Effector memory CD8-positive, alpha-beta T cell (primary cell): ENCODE measurements around the gene LBHD1.

Experiments used
- ATAC-seq: fragments of 150-1000 bp; cut with Tn5 transposase; replicated peaks from 2 replicates; pipeline ENCODE4 v1.10.0; 2021; ENCODE audit warnings: mild to moderate bottlenecking, moderate library complexity
- DNase-seq, 3 experiments: peaks; one replicate each; pipeline ENCODE4 v3.0.0; 2021
- H3K27ac Mint-ChIP-seq, 2 donors: one replicate each; pipeline ENCODE4 v1.8.0; 2022; ENCODE audit warnings: mild to moderate bottlenecking in 2 of 2, mixed read lengths in 2 of 2, moderate library complexity in 2 of 2
- H3K27me3 Mint-ChIP-seq, 2 donors: one replicate each; pipeline ENCODE4 v1.8.0; 2022; ENCODE audit warnings: mixed read lengths in 2 of 2
- H3K36me3 Mint-ChIP-seq: one replicate; pipeline ENCODE4 v1.8.0; 2022; ENCODE audit warnings: mild to moderate bottlenecking, moderate library complexity, mixed read lengths; ENCODE audit not compliant: insufficient read depth
- H3K4me1 Mint-ChIP-seq, 2 donors: one replicate each; pipeline ENCODE4 v1.8.0; 2022; ENCODE audit warnings: low read depth in 2 of 2, mixed read lengths in 2 of 2
- H3K4me3 Mint-ChIP-seq, 2 donors: one replicate each; pipeline ENCODE4 v1.8.0; 2022; ENCODE audit warnings: mild to moderate bottlenecking in 2 of 2, mixed read lengths in 2 of 2, moderate library complexity in 2 of 2
- H3K9me3 Mint-ChIP-seq, 2 donors: one replicate each; pipeline ENCODE4 v1.8.0; 2022; ENCODE audit warnings: mixed read lengths in 2 of 2
- total RNA-seq, 9 experiments: gene quantifications; one replicate each; lab custom pipeline; 2026; lab: John Stamatoyannopoulos, UW

LBHD1 gene
- total RNA-seq = 10.1 to 25.2 (median 19.0) reads per million in 9 experiments

DNA sequence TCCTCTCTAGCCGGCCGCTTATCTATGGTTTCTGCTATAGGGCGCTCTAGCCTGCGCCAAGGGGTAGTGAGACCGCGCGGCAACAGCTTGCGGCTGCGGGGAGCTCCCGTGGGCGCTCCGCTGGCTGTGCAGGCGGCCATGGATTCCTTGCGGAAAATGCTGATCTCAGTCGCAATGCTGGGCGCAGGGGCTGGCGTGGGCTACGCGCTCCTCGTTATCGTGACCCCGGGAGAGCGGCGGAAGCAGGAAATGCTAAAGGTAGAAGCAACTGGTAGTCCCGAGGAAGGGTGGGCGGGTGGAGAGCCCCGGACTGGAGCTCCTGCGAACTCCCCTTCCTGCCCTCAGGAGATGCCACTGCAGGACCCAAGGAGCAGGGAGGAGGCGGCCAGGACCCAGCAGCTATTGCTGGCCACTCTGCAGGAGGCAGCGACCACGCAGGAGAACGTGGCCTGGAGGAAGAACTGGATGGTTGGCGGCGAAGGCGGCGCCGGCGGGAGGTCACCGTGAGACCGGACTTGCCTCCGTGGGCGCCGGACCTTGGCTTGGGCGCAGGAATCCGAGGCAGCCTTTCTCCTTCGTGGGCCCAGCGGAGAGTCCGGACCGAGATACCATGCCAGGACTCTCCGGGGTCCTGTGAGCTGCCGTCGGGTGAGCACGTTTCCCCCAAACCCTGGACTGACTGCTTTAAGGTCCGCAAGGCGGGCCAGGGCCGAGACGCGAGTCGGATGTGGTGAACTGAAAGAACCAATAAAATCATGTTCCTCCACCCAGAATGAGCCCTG, at the start of gene LBHD1, which contains the start of gene UQCC3:
Gene LBHD1 (minus strand): TSS at position 660 of the 782 bp plus-strand sequence. CDS start 2,236 bp downstream, outside the sequence.
Gene UQCC3 (plus strand): TSS at position 66 of the 782 bp plus-strand sequence. CDS start 73 bp downstream, at position 139.
- Mint-ChIP-seq H3K4me1 (peaks cover 19 to 43% of the 10 kb centered on the region in 2 donors), H3K4me3 (peak within 1 kb of the TSS; percentile 97 to 99), H3K27me3 (no peaks in the 10 kb centered on the region), H3K9me3 (no peaks in the 10 kb centered on the region), H3K27ac (peak within 1 kb of the TSS; percentile 95), H3K36me3 (peaks cover 43% of the 10 kb centered on the region)
- ATAC-seq = peak; percentile 85
- DNase-seq = peak; percentile 54 to 71 (median 70)

GRCh38 chr11:62719302-62719978, 47.4 kb upstream of the LBHD1 start:
- Mint-ChIP-seq H3K4me3 (no peak overlapping the region), H3K9me3 (no peaks in the 10 kb centered on the region)
- ATAC-seq = no peak

DNA sequence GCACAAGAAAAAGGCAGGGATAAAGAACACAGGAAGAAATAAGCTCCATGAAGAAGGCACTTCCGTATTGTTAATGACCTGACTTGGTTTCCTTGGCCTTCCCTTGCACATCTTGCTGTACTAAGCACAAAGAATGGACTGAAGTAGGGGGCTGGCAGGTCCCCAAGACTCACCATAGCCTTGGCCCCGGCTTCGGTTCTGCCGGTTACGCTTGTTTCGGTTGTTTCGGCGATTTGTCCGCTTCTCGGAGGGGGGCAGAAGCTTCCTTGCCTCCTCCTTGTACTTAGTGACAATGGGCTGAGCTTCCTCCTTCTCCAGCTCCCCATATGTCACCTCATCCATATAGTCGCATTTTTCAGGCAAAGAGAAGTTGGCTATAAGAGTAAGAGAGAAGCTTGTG, 44.7 kb upstream of the LBHD1 start:
- Mint-ChIP-seq H3K36me3 (peaks cover 99% of the 10 kb centered on the region), H3K27me3 (no peaks in the 10 kb centered on the region), H3K4me1 (peaks cover 4 to 29% of the 10 kb centered on the region in 2 donors), H3K4me3 (no peak overlapping the region), H3K27ac (peak overlapping the region in 1 of 2 donors; percentile 41), H3K9me3 (no peaks in the 10 kb centered on the region)
- no peak for ATAC-seq
- no peak for DNase-seq

More at GRCh38 chr11:62719302-62719978, 47.4 kb upstream of the LBHD1 start:
- DNase-seq = no peak
- Mint-ChIP-seq H3K4me1 (peaks cover 11 to 34% of the 10 kb centered on the region in 2 donors), H3K27me3 (no peaks in the 10 kb centered on the region), H3K36me3 (peaks cover 100% of the 10 kb centered on the region), H3K27ac (peak overlapping the region in 1 of 2 donors; percentile 35)

GRCh38 chr11:62716206-62716605, 44.1 kb upstream of the LBHD1 start:
- Mint-ChIP-seq H3K9me3 (no peaks in the 10 kb centered on the region), H3K36me3 (peaks cover 97% of the 10 kb centered on the region), H3K27ac (no peak overlapping the region), H3K4me1 (peaks cover 4 to 29% of the 10 kb centered on the region in 2 donors), H3K27me3 (no peaks in the 10 kb centered on the region), H3K4me3 (no peak overlapping the region)
- no peak for ATAC-seq
- DNase-seq = no peak

DNA sequence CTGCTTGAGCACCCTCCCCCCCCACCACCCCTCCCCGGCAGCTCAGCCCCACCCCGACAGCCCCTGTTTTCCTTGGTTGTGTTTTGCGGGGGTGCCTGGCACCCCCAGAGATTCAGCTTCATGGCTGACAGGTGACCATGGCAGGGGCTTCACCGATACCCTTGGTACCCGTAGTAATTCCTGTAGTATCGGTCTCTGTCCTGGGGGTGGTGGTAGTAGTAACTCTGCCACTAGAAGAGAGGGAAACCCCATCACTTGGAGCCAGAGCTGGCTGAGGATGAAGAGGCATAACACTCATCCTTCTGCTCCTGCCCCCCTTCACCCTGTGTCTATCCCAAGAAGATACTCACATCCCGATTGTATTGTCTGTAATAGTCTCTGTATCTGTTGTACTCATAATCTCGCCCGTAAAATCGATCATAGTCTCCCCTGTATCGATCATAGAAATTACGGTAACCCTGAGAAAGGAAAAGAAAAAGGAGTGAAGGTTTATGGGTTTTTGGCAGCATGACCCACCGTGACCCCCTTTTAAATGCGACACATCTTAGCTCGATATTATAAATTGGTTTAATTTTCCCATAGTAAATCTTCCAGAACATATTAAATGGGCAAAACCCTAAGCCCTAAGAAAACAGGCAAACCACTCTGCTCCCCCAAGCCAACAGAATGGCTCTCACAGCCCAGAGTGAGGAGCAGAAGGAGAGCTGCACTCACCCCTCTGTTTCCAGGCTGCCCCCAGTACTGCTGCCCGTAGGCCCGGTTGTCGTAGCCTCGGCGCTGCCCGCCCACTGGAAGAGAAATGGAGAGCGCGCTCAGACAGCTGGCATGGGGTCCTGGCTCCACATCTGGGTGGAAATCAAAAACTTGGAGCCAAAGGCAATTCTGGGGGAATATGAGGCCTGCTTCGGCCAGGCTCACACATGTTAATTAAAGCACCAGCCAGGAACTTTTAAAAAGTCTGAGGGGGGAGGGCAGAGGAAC, 43.4 kb upstream of the LBHD1 start:
- DNase-seq (no peak), ATAC-seq (no peak)
- Mint-ChIP-seq H3K36me3 (peaks cover 97% of the 10 kb centered on the region), H3K4me1 (peaks cover 4 to 29% of the 10 kb centered on the region in 2 donors), H3K27me3 (no peaks in the 10 kb centered on the region), H3K4me3 (no peak overlapping the region), H3K27ac (peak overlapping the region in 1 of 2 donors; percentile 41), H3K9me3 (no peaks in the 10 kb centered on the region)

DNA sequence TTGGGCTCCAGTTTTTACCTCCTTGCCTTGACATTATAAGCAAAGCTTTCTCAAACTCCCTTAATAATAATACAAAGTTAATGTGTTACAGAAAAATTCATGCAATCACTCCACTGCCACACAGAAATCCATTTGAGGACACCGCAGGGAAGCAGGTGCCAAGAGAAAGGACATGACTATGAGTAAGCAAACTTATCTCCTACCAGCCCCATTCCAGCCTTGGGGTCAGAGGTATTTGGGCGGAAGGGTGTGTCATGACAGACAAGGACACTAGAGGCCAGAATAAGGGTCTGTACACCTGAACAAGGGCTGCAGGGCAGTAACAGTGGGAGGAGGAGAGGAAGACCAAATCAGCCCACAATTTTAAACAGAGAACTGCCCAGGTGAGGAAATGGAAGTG, 41.3 kb upstream of the LBHD1 start:
- no peak for DNase-seq
- H3K27ac Mint-ChIP-seq = no peak overlapping the region
- H3K9me3 Mint-ChIP-seq = no peaks in the 10 kb centered on the region
- no peak overlapping the region for H3K4me3 Mint-ChIP-seq
- H3K27me3 Mint-ChIP-seq = no peaks in the 10 kb centered on the region
- H3K4me1 Mint-ChIP-seq = peaks cover 17 to 36% of the 10 kb centered on the region in 2 donors
- peaks cover 96% of the 10 kb centered on the region for H3K36me3 Mint-ChIP-seq
- no peak for ATAC-seq

GRCh38 chr11:62712861-62713260, 40.8 kb upstream of the LBHD1 start:
- Mint-ChIP-seq H3K9me3 (no peaks in the 10 kb centered on the region), H3K4me1 (peaks cover 19 to 31% of the 10 kb centered on the region in 2 donors), H3K4me3 (no peak overlapping the region), H3K27ac (peak overlapping the region in 1 of 2 donors; percentile 61), H3K27me3 (no peaks in the 10 kb centered on the region), H3K36me3 (peaks cover 91% of the 10 kb centered on the region)
- no peak for DNase-seq
- no peak for ATAC-seq

DNA sequence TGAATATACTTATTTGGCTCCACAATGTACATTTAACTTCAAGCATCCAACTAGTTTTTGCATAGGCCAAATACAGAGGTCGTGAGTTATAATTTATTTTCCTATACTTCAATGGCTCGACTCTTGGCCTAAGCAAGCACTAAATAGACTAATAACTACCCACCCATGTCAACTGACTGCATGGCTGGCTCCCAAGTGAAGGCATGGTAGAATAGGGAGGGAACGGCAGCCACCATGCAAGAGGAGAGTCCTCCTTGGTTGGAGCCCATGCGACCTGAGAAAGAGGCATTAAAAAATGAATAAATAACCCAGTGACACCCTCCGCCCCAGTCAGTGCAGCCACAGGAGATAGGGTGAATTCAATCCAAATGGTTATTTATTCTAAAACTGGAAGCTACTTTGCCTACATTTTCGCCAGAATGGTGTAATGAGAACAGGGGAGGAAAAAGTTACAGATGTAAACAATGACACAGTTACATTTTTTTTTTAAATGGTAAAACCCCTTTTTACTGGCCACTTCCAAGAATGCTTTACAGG, 40.3 kb upstream of the LBHD1 start:
- Mint-ChIP-seq H3K27me3 (no peaks in the 10 kb centered on the region), H3K4me1 (peaks cover 20 to 30% of the 10 kb centered on the region in 2 donors), H3K27ac (peak overlapping the region in 1 of 2 donors; percentile 61), H3K9me3 (no peaks in the 10 kb centered on the region), H3K36me3 (peaks cover 86% of the 10 kb centered on the region), H3K4me3 (no peak overlapping the region)
- ATAC-seq (no peak), DNase-seq (no peak)

DNA sequence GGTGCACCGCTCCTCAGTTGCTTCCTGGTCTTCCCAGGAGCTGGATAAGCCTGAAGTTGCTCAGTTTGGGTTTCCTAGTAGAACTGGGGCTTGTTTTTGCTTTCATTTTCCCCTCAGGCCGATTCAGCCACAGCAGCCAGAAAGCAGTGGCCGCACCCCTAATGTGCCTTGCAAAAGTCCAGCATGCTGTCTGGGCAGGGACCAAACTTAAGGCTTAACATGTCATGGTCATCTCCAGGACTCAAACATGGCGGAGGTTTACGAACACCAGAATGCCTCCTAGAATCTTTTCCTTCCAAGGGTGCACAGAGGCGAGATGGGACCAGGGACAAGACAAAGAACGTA, 37.9 kb upstream of the LBHD1 start:
- peak overlapping the region; percentile 94 to 95 for H3K27ac Mint-ChIP-seq
- peaks cover 35 to 38% of the 10 kb centered on the region in 2 donors for H3K4me1 Mint-ChIP-seq
- DNase-seq (no peak), ATAC-seq (no peak)
- peaks cover 79% of the 10 kb centered on the region for H3K36me3 Mint-ChIP-seq
- H3K9me3 Mint-ChIP-seq = no peaks in the 10 kb centered on the region
- H3K4me3 Mint-ChIP-seq = peak overlapping the region; percentile 87 to 90
- no peaks in the 10 kb centered on the region for H3K27me3 Mint-ChIP-seq

- H3K36me3 Mint-ChIP-seq = peaks cover 73% of the 10 kb centered on the region
- peaks cover 35 to 37% of the 10 kb centered on the region in 2 donors for H3K4me1 Mint-ChIP-seq
Observed at GRCh38 chr11:62709247-62710000, 37.4 kb upstream of the LBHD1 start.

GRCh38 chr11:62708793-62709192, 36.7 kb upstream of the LBHD1 start:
- H3K27me3 Mint-ChIP-seq = no peaks in the 10 kb centered on the region
- peak overlapping the region; percentile 87 to 90 for H3K4me3 Mint-ChIP-seq
- H3K36me3 Mint-ChIP-seq = peaks cover 68% of the 10 kb centered on the region
- H3K9me3 Mint-ChIP-seq = no peaks in the 10 kb centered on the region
- ATAC-seq (peak; percentile 13), DNase-seq (peak in 1 of 3 experiments; percentile 24)
- H3K27ac Mint-ChIP-seq = peak overlapping the region; percentile 94 to 95
- H3K4me1 Mint-ChIP-seq = peaks cover 35% of the 10 kb centered on the region in 2 donors

More at GRCh38 chr11:62709247-62710000, 37.4 kb upstream of the LBHD1 start:
- DNase-seq = peak; percentile 96 to 97 (median 96)
- no peaks in the 10 kb centered on the region for H3K9me3 Mint-ChIP-seq
- ATAC-seq = peak; percentile 76
- H3K27me3 Mint-ChIP-seq = no peaks in the 10 kb centered on the region
- peak overlapping the region; percentile 94 to 95 for H3K27ac Mint-ChIP-seq
- H3K4me3 Mint-ChIP-seq = peak overlapping the region; percentile 87 to 90

GRCh38 chr11:62708392-62708791, 36.3 kb upstream of the LBHD1 start:
- no peak for ATAC-seq
- H3K27ac Mint-ChIP-seq = peak overlapping the region; percentile 94 to 95
- H3K36me3 Mint-ChIP-seq = peaks cover 64% of the 10 kb centered on the region
- peak overlapping the region; percentile 87 to 90 for H3K4me3 Mint-ChIP-seq
- no peaks in the 10 kb centered on the region for H3K9me3 Mint-ChIP-seq
- no peak for DNase-seq
- no peaks in the 10 kb centered on the region for H3K27me3 Mint-ChIP-seq
- H3K4me1 Mint-ChIP-seq = peaks cover 31 to 35% of the 10 kb centered on the region in 2 donors
